Activated CD8-positive, alpha-beta T cell treated with anti-CD3 and anti-CD28 coated beads for 36 hours (primary cell): ENCODE results near the gene INPP5A. TPM values are rescaled to one million over a fixed set of nuclear protein-coding genes. Genes with fewer than 3 reads are reported as not detected.

Experiments
- ATAC-seq: fragments of 200-7000 bp; cut with Tn5 transposase; one replicate; pipeline ENCODE4 v1.10.0; 2021; ENCODE audit warnings: mild to moderate bottlenecking, moderate library complexity
- CTCF ChIA-PET: fragments of 350-600 bp; sonication (Branson Sonifier 250); formaldehyde crosslinking; loops from one replicate; lab custom pipeline; 2021; ENCODE audit warnings: antibody characterized with exemption; lab: Charles Lee
- POLR2A ChIA-PET: fragments of 350-600 bp; sonication (Branson Sonifier 250); formaldehyde crosslinking; loops from one replicate; lab custom pipeline; 2021; ENCODE audit warnings: antibody characterized with exemption; lab: Charles Lee
- DNase-seq: peaks from one replicate; pipeline ENCODE4 v3.0.0-alpha.2; 2020
- H3K27ac Mint-ChIP-seq: one replicate; pipeline ENCODE4 v1.8.0; 2021; ENCODE audit warnings: mild to moderate bottlenecking, mixed read lengths
- H3K27me3 Mint-ChIP-seq: one replicate; pipeline ENCODE4 v1.8.0; 2021; ENCODE audit warnings: mixed read lengths
- H3K36me3 Mint-ChIP-seq: one replicate; pipeline ENCODE4 v1.8.0; 2021; ENCODE audit warnings: low read depth, mixed read lengths
- H3K4me1 Mint-ChIP-seq: one replicate; pipeline ENCODE4 v1.8.0; 2021; ENCODE audit warnings: low read depth, mixed read lengths
- H3K4me3 Mint-ChIP-seq: one replicate; pipeline ENCODE4 v1.8.0; 2021; ENCODE audit warnings: mild to moderate bottlenecking, moderate library complexity, mixed read lengths
- H3K9me3 Mint-ChIP-seq: one replicate; pipeline ENCODE4 v1.8.0; 2021; ENCODE audit warnings: mixed read lengths
- CTCF ChIP-seq: fragments of 200-600 bp; IDR thresholded peaks from one replicate; pipeline ENCODE4 v1.8.0; 2022; ENCODE audit warnings: antibody characterized with exemption, mild to moderate bottlenecking
- intact Hi-C: fragments of 100-400 bp; cut with micrococcal nuclease; formaldehyde crosslinking; loops from one replicate; pipeline ENCODE4 v1.10.0; 2022
- total RNA-seq, 2 experiments: library from RNA; stranded (reverse); gene quantifications; one replicate each; pipeline ENCODE4 v1.2.3, GENCODE V29; 2021

Gene INPP5A
- total RNA-seq, 2 experiments from 2014 or later, result 9.6 to 10.4 TPM

DNA sequence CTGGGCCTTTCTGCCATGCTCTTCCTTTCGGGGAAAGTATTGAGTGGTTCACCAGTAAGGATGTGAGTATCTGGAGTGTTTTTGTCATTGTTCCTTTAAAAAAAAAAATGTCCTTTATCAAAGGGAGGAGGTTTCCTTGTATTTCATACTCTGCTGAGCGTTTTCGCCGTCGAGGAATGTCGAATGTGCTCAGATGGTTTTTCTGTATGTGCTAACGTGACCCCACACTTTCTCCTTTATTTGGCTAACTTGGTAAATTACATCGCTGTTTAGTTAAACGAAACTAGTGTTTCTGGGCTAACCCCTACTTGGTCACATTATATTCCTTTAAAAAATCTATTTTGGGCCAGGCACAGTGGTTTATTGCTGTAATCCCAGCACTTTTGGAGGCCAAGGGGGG, 45.9 kb downstream of the INPP5A start:
- DNase-seq (no peak), ATAC-seq (no peak)
- H3K27me3 Mint-ChIP-seq, result no peaks in the 10 kb centered on the region
- CTCF ChIA-PET, result no interaction called here
- H3K9me3 Mint-ChIP-seq, result no peaks in the 10 kb centered on the region
- no peak overlapping the region for H3K27ac Mint-ChIP-seq
- no peak overlapping the region for H3K4me3 Mint-ChIP-seq
- peaks cover 36% of the 10 kb centered on the region for H3K4me1 Mint-ChIP-seq
- TF ChIP-seq CTCF, result no peak
- intact Hi-C loops, result loop anchor here (5.0 kb wide), 1 partner anchor 34 kb away; no protein-coding TSS in a partner anchor
- H3K36me3 Mint-ChIP-seq, result peaks cover 14% of the 10 kb centered on the region
- POLR2A ChIA-PET, result interaction anchor here (1.2 kb wide), 1 partner anchor 9 kb away, joined by 3 read pairs; no protein-coding TSS in a partner anchor

DNA sequence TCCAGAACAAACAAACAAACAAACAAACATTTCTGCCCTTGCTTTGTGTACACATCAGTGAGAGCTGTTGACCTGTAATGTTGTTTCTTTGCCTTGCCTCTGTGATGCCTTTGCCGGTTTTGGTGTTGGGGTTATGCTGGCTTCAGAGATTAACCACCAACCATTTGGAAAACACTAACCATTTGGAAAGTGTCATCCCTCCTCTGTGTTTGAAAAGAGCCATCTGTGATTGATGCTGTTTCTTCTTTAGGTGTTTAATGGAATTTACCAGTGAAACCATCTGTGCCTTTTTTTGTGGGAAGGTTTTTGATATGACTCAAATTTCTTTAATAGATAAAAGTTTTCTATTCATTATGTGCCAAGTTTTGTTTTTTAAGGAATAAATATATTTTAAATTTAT, 46.5 kb downstream of the INPP5A start:
- peaks cover 14% of the 10 kb centered on the region for H3K36me3 Mint-ChIP-seq
- H3K4me1 Mint-ChIP-seq, result peaks cover 36% of the 10 kb centered on the region
- ATAC-seq (no peak), DNase-seq (no peak)
- H3K9me3 Mint-ChIP-seq, result no peaks in the 10 kb centered on the region
- no peaks in the 10 kb centered on the region for H3K27me3 Mint-ChIP-seq
- H3K27ac Mint-ChIP-seq, result no peak overlapping the region
- intact Hi-C loops, result loop anchor here (5.0 kb wide), 1 partner anchor 33 kb away; no protein-coding TSS in a partner anchor
- POLR2A ChIA-PET, result interaction anchor here (1.2 kb wide), 1 partner anchor 9 kb away, joined by 3 read pairs; no protein-coding TSS in a partner anchor
- CTCF ChIA-PET, result no interaction called here
- no peak for TF ChIP-seq CTCF
- no peak overlapping the region for H3K4me3 Mint-ChIP-seq

GRCh38 chr10:132585732-132586722, 48.4 kb downstream of the INPP5A start:
- Mint-ChIP-seq H3K4me1 (peaks cover 35% of the 10 kb centered on the region), H3K36me3 (peaks cover 9% of the 10 kb centered on the region), H3K9me3 (no peaks in the 10 kb centered on the region), H3K27ac (no peak overlapping the region), H3K27me3 (no peaks in the 10 kb centered on the region), H3K4me3 (no peak overlapping the region)
- no peak for TF ChIP-seq CTCF
- intact Hi-C loops, result no loop called here
- ChIA-PET POLR2A (no interaction called here), CTCF (interaction anchor here (1.2 kb wide), 1 partner anchor 13 kb away, joined by 3 read pairs; no protein-coding TSS in a partner anchor)
- ATAC-seq, result no peak
- DNase-seq, result no peak

- CTCF ChIA-PET, result no interaction called here
- peaks cover 37% of the 10 kb centered on the region for H3K4me1 Mint-ChIP-seq
- no peaks in the 10 kb centered on the region for H3K9me3 Mint-ChIP-seq
- H3K27me3 Mint-ChIP-seq, result no peaks in the 10 kb centered on the region
- DNase-seq (no peak), ATAC-seq (no peak)
- H3K4me3 Mint-ChIP-seq, result no peak overlapping the region
- H3K36me3 Mint-ChIP-seq, result peaks cover 5% of the 10 kb centered on the region
- intact Hi-C loops, result no loop called here
- POLR2A ChIA-PET, result no interaction called here
- no peak for TF ChIP-seq CTCF
- H3K27ac Mint-ChIP-seq, result no peak overlapping the region
These were observed 49.2 kb downstream of the INPP5A start for GRCh38 chr10:132586739-132587138.

DNA sequence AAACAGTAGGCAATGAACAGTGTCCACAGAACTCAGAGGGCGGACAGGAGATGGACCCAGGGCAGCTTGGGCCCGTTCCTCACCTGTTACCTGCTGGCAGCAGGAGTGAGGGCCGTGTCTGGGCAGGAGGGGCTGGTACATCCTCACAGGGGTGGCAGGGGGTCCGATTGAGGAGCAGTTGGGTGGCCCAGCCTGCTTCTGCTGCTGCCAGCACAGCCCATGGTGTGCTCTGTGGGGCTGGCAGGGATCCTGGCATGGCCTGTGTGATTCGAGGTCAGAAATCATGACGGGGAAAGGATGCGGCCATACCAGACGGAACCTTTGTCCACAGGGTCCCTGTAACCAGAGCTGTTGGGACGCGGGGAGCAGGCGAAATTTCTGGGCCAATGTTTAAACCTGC, 49.6 kb downstream of the INPP5A start:
- H3K4me1 Mint-ChIP-seq, result peaks cover 39% of the 10 kb centered on the region
- TF ChIP-seq CTCF, result no peak
- DNase-seq (no peak), ATAC-seq (no peak)
- H3K27ac Mint-ChIP-seq, result no peak overlapping the region
- peaks cover 1% of the 10 kb centered on the region for H3K9me3 Mint-ChIP-seq
- CTCF ChIA-PET, result no interaction called here
- no peak overlapping the region for H3K4me3 Mint-ChIP-seq
- H3K27me3 Mint-ChIP-seq, result no peaks in the 10 kb centered on the region
- H3K36me3 Mint-ChIP-seq, result peaks cover 5% of the 10 kb centered on the region
- intact Hi-C loops, result no loop called here
- POLR2A ChIA-PET, result no interaction called here
